ENCODE data around the gene NELFB.
A peak's percentile ranks its signal among the peaks of the same experiment; 100 is the strongest.

Gene NELFB

DNA sequence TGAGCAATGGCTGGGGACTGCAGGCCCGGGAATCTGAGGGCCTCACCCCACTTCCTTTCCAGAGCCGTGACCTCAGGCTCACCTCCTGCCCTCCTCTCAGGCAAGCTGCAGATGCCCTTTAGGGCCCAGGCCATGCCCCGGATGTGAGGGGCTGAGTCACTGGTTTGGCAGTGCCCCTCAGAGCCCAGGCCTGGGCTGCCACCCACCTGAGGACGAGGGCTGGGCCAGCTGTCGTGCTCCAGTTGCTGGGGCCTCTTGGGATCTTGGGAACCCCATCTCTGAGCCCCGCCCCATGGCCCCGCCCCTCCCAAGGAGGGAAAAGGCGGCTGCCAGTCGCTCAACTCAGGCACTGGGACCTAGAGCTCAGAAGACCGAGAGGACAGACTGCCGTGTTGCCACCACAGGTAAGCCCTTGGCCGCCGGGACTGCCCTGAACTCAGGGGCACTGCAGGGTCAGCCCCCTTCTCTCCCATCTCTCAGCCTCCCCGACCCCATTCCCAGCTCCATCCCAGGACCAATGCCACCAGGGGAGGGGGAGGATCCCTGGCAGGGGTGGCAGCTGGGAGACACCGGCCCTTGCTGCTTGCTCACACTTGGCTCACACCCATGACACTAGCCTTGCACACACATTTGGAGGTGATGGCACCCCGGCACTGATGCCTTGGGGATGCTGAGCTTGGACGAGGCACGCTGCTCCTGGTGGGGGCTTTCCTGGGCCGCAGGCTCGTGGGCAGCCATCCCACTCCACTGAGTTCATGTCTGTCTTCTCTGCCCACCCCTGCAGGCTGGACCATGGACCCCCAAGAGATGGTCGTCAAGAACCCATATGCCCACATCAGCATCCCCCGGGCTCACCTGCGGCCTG is 30.1 kb upstream of the NELFB start, which contains the start of gene CYSRT1:
Gene CYSRT1 (plus strand): TSS at position 345 of the 865 bp plus-strand sequence. CDS start 448 bp downstream, at position 793.
- no peak for DNase-seq

- DNase-seq: no peak
Measured at GRCh38 chr9:137225699-137226331, 29.3 kb upstream of the NELFB start.

GRCh38 chr9:137226338-137227053 is 28.6 kb upstream of the NELFB start:
- no peak for DNase-seq

DNA sequence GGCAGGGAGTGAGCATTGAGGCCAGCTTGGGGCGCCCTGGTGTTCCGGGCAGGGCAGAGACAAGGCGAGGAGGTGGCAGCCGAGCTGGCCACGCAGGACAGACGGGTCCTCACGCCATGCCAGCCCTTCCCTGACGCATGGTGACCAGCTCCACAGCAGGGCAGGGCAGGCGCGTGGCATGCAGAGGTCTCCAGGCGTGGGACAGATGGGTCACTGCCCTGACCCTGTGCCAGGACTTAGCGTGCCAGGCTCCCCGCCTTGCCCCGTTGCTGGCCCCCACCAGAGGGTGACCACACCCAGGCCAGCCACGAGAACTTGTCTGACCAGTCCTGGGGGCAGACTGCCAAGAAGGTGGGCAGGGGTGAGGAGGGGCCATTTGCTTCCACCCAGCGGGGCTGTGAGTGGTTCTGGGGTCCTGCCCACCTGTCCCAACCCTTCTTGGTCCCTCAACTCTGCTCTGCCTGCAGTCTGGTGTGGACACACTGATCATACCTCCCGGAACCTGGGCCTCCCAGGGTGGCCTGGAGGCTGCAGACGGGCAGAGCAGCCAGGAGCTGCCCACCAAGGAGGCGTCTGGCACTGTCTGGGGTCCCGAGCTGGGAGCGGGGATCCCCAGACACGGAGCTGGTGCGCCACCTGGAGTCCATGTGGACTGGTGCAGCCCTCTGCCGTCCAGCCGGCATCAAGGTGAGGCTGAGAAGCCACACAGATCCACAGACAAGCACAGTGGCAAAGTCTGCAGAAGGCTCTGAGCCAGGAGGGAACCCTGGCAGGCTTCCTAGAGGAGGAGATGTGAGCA is 27.9 kb upstream of the NELFB start, which contains the start of gene RNF224:
Gene RNF224 (plus strand): TSS at position 449 of the 799 bp plus-strand sequence. CDS start 834 bp downstream, outside the sequence.
- DNase-seq: peak; percentile 35

DNA sequence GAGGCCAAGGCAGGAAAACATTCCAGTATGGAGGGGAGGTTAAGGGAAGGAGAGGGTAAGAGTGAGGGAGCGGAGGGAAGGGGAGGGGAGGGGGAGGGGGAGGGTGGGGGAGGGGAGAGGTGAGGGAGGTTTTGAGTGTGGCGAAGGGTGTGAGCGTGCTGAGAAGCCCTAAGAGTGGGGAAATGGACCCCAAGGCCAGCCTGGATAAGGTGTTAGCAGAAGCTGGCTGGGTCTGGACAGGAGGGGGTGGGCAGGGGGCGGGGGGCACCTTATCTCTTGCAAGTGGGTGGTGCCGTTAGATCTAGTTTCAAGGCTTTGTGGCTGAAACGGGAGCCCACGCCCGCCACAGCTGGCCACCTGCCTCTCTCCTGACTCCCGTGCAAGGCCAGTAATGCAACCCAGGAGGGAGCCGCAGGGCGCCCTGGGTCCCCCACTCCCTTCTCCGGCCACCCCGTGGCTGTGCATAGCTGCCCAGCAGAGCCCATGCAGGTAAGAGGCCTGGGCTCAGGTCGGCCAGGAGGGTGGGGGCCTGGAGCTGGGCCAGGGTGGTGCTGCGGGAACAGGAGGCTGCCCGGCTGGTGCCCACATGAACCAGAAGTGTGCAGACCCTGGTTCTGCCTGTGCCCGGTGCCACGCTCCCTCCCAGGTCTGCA is 27.1 kb upstream of the NELFB start:
- no peak for DNase-seq

DNA sequence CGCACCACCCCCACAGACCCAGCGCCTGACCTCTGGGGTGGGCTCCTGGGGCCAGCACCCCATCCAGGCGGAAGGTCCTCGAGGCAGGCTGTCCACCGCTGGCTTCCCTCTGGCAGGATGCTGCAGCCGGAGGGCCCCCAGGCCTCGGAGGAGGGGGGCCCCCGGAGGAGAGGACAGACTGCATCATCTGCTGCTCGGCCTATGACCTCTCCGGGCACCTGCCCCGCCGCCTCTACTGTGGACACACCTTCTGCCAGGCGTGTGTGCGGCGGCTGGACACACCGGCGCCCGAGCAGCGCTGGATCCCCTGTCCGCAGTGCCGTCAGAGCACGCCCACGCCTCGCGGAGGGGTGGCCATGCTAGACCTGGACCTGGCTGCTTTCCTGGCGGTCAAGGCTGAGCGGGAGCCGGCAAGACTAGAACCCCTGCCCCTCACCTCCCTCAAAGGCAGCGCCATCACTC is 26.6 kb upstream of the NELFB start:
- no peak for DNase-seq

DNA sequence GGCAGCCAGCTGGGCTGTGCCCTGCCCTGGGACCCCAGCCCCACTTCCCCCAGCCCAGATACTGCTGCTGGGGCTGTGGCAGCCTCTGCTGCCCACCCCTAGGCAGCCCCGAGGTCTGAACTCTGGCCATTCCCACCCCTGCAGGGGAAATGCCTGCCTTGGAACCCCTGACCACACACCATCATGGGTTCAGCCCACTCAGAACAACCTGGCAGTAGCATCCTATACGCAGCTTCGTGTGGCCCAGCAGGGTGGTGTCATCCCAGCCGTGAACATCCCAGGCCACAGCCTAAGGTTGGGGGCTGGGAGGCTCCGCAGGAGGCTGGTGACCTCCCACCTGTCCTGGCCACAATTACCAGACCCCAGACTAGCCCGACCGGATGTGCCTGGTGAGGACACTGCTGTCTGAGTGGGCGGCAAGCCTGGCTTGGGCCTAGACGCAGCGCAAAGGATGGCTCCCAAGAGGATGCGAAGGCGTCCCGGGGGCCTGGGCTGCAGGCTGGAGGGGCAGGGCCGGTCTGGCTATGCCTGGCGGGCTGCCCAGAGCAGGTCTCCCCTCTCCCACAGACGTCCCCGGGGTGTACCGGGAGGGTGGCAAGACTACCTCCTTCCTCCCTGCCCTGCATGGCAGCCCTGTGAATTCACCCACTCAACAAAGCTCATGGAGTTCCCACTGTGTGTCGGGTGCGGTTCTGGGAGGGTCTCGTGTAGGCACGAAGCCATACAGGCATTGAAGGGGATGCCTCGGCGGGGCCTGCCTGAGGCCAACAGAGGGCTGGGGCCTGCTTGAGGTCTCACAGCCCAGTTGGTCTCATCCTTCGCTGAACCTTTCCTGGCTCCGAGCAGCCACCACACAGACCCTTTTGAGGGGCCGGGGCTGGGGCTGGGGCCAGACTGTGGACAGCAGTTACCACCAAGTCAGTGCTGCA is 25.9 kb upstream of the NELFB start:
- no peak for DNase-seq

GRCh38 chr9:137229903-137230704 is 25.0 kb upstream of the NELFB start:
- DNase-seq: no peak

GRCh38 chr9:137230705-137231371 is 24.3 kb upstream of the NELFB start, which contains the start of gene SLC34A3:
SLC34A3 (plus strand) TSS chr9:137230901; CDS start chr9:137231703, 802 bp downstream.
- DNase-seq: no peak

GRCh38 chr9:137231372-137232039 is 23.6 kb upstream of the NELFB start:
- DNase-seq: no peak

DNA sequence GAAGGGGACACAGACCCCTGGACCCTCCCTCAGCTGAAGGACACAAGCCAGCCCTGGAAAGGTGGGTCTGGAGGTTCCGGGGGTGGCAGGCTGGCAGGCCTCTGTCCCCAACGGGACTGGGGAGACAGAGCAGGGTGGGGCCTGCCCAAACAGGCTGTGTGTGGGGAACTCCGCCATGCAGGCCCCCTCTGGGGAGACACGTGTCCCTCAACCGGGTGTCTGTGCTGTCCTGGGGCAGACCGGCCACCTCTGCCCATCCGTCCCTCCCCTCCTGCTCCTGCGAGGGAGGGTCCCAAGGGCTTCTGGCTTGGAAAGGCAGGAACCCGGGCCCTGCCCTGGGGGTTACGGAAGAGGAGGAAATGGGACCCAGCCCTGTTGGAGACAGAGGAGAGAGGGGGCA is 23.0 kb upstream of the NELFB start:
- no peak for DNase-seq

- no peak for DNase-seq
Measured at GRCh38 chr9:137232510-137232909, 22.6 kb upstream of the NELFB start.

DNA sequence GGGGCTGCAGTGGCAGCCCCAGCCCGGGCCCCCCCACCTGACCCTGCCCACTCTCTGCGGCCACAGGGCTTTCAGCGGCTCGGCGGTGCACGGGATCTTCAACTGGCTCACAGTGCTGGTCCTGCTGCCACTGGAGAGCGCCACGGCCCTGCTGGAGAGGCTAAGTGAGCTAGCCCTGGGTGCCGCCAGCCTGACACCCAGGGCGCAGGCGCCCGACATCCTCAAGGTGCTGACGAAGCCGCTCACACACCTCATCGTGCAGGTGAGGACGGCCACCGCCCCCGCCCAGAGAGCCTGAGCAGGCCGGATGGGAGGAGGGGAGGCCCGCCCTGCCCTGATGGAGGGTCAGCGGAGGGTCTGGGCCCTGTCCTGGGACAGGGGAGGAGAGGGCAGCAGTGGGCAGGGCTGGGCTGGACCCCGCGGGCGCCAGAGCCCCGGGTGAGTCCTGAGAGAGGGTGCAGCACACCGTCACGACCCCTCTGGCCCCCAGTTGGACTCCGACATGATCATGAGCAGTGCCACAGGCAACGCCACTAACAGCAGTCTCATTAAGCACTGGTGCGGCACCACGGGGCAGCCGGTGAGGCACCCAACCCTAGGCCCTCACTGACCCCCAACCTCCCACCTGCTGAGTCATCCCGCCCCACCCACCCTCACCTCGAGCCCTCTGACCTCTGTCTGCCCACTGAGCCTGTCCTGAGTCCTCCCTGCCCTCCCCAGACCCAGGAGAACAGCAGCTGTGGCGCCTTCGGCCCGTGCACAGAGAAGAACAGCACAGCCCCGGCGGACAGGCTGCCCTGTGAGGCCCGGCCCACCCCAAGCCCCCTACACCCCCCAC is 21.8 kb upstream of the NELFB start:
- DNase-seq: no peak

- DNase-seq: no peak
Measured at GRCh38 chr9:137234055-137234697, 21.0 kb upstream of the NELFB start.

- DNase-seq: no peak
Measured at GRCh38 chr9:137234758-137235423, 20.2 kb upstream of the NELFB start.

DNA sequence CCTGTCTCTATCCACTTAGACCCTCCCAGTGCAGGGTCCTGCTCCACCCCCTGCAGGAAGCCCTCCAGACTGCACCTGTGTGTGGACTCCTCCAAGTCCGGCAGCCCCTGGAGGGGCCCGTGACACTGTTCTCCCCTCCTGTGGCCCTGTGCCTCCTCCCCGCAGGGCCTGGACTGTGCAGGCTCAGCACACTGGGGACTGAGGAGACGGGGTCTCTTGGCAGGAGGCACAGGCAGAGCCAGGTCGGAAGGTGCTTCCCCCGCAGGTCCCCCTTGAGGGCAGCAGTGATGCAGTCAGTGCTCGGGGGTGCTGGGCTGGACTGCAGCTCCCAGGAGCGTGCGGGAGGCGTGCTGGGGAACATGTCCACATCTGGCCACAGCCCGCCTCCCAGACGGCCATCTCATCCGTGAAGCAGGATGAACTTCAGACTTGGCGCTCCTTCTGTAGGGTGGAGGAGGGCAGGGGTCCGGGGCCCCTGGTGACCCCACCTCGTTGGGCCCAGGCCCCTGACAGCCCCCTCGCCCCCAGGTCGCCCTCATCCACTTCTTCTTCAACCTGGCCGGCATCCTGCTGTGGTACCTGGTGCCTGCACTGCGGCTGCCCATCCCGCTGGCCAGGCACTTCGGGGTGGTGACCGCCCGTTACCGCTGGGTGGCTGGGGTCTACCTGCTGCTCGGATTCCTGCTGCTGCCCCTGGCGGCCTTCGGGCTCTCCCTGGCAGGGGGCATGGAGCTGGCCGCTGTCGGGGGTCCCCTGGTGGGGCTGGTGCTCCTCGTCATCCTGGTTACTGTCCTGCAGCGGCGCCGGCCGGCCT is 19.5 kb upstream of the NELFB start:
- DNase-seq: no peak

Data from NCI-H2029 treated with DMSO at 0.1 percent for 48 hours (cell line).